GM21390 (cell line): ENCODE measurements around the gene KIRREL3.
A peak's percentile ranks its signal among the peaks of the same experiment; 100 is the strongest.

ENCODE experiments used
- ATAC-seq: cut with Tn5 transposase; IDR thresholded peaks from one replicate; pipeline ENCODE4 v1.9.1; 2021; ENCODE audit not compliant: unreplicated experiment

KIRREL3 gene

DNA sequence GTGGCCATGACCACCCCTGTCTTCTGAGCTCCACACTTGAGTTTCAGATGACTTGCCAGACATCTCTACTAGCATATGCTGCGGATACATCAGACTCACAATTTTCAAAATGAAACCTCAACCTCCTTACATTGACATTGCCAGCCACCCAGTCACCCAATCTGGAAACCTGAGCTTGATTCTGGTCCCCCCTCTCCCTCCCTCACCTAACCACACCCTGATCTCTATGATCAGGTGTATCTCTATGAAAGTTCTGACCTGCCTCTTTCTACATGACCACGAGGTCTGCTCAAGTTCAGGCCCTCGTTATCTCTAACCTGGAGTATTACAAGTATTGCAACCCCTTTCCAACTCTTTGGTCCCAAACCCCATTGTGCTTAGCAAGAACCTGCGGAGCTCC lies 254.1 kb downstream of the KIRREL3 start:
- ATAC-seq = no peak

DNA sequence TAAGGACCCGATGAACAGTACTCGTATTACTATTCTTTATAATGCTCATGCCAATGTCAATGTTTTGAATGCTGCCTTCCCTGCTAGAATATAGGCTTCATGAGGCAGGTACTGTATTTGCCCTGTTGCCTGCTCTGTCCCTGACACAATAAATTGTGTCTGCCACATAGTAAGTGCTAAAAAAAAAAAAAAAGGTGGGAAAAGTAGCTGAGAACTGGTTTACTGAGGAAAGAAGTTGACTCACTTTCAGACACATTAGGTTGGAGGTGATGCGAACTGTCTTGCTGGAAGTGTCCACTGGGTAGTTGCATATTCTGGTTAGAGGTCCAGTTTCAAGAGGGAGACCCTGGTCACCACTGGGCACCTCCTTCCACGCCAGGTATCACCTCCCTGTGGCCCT lies 255.9 kb downstream of the KIRREL3 start:
- no peak for ATAC-seq

DNA sequence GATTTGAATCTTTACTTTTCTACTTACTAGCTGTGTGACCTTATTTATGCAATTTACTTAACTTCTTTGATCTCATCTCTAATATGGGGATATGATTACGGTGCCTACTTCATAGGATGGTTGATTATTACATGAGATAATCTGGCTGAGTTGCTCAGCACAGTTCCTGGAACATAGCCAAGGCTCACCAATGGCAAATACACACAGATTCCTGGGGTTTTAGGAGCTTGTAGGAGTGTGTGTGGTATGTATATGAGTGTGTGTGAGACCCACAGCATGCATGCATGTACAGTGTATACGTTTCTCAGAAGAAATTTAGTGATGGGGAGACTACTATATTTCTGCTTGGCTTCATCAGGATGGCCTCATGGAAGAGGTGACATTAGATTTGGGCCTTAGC lies 256.9 kb downstream of the KIRREL3 start:
- no peak for ATAC-seq

DNA sequence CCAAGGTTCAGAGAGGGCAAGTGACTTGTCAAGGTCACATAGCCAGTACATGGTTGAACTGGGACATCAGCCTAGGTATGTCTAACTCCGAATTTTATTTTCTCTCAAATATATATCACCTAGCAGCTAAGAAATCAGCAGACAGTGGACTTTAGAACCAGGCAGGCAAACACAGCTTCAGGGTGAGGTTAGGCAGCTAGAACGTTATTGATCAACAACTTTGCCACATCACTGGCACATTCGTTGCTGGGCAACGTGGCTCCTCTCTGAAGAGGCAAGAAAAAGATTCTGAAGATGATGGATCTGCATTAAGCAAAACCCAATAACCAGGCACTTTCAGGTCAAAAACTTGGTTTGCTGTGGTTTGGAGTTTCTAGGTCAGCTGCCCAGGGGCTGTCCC lies 258.0 kb downstream of the KIRREL3 start:
- no peak for ATAC-seq

DNA sequence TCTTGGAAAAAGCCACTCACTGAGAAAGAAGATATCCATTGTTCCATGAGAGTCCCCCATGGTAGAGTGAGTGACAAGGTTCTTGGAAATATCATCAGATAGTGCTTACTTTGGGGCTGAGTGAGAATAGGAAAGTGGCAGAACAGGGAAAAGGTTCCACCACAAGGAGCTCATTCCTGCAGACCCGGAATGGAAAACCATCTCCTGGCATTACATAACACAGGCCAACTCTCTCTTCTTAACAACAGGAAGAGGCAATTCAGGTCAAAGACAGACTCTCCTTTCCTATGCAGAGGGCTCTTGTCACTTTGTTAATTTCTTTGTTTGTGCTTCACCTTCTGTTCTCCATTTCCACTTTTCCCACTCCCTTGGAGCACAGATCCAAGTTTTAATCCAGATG lies 259.7 kb downstream of the KIRREL3 start:
- ATAC-seq = no peak

DNA sequence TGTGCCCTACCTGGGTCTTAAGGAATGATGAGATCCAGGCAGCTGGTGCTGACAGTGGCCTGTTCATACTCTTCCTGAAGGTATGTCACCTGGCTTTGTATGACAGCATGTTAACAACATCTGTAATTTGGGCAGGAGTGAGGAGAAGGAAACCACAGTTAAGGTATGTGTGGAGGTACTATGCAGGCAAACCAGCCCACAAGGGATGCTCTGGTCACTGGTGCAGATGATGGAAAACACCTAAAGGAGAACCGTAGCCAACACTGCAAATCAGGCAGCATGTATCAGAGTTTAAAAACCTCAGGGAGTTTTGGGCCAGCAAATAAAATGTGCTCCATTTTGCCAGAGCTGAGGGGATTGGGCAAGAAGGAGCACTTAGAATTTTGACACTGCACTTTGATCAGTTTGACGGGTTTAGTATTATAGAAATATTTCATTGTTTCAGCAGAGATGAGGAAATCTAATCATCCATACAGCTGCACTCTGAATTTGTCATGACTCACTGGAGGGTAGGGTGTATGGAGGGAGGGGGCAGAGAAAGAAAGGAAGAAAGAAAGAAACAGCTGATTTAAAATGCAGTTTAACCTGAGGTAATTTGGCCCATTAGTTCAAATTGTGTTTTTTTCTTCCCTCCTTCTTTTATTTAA lies 260.9 kb downstream of the KIRREL3 start:
- no peak for ATAC-seq

DNA sequence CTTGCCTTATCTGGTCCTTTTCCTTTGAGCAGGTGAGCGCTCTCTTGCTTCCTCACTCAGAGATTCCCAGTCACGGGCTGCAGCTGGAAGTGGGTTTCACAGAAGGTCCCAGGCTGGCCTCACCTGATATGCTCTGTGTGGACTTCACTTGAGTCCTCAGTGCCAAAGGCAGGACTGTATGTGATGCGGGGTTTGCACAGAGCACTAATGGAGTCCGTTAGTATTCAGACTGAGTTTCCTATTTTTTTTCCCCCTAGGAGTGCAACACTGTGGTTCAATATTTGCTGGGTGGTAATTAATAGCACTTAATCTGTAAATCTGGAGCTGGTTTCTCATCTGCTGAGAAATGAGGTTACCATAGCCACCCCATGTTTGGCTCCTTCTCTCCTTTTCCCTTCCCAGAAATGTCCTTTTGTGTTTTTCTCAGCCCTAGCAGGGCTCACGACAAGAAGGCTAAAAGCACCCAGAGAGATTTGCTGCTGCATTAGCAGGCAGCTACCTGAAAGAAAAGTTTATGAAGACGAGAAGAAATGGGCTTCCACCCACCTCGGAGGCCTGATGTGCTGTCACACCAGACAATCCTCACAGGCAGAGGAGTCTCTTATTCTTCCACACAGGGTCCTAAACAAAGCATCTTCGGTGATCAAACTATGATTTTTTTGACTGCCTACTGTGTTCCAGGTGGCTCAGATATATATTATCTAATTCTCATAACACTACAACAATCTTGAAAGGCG lies 262.1 kb downstream of the KIRREL3 start:
- no peak for ATAC-seq

DNA sequence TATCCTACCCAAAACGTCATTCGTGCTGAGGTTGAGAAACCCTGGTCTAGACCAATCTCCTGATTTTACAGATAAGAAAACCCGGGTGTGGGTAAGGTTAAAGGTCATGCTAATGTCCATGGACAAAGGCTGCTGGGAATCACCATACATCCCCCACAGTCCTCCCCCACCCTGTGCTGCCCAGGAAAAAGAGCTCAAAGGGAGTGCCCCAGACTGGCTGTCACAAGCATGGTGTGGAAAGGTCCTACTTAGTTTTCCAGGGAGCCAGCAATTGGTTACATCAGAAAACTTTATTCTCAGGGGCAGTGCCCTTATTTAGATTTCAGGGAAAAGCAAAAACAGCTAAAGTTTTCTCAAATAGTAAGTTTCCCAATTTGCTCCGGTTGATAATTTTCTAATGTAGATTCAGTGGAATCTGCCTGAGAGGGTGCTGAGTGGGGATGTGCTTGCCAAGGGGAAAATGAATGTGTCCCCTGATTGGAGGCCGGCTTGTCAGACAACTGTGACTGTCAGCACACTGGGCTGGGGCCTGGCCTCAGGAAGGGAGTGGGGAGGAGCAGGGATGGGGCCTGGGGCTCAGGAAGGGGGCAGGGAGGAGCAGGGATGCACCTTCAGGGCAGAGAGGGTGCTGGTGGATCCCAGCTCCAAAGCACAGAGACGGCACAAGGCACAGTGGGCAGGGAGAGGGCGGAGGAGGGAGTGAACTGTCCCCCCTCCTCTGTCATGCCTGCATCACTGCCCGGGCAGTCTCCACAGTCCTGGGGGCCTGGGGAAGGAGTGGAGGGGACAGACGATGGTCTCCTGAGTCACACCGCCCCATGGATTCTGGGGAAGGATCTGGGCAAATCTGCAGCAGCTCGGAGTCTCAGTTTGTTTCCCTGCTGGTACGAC lies 263.6 kb downstream of the KIRREL3 start:
- ATAC-seq = no peak

DNA sequence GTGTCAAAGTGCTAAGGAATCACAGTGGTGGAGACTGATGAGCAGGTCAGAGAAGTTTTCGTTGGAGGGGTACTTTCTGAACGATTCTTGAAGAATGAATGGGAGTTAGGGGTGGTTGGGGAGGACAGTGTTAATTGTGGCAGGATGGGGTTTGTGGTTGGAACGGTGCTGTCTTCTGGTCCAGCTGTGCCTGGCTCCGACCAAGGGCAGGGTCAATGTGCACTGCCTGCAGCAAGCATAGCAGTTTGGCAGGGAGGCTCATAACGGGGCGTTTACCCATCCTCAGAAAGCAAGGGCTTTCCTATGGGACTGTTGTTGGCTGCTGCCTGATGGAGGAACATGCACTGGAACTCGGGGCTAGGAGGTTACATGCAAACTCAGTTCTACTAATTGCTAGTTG lies 265.8 kb downstream of the KIRREL3 start:
- ATAC-seq = no peak

DNA sequence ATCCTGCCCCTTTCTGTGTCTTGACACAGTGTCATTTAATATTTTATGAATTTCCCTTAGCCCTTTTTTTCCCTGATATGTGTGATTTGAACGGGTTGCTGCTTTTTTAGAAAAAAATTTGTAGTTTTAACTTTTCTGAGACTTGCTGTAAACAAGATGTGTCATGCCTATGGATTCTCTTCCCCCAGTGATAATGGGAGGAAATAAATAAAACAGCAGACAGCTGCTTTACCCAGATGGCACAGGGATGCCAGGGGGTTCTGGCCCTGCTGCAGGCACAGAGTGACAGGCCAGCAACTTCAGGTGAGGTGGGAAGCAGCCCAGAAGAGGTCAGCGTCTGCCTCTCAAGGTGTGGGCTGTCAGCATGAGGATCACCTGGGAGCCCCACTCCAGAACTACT lies 266.9 kb downstream of the KIRREL3 start:
- ATAC-seq = no peak

DNA sequence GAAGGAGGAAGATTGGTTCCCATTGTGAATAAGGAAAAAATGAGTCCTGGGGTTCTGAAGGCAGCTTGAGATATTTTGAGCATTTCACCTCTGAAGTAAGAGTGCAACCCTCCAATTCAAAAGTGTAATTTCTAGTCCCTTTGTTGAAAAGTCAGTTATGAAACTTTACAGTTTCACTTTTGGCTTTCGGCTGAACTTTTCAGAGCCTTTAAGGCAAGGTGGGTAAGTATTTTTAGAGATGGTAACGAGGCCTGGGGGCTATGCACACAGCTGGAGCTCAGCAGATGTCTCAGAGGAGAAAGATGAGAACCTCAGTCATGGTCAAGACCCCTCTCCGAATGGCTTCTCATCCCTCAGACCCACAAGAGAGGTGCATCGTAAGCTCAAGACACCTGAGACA lies 267.6 kb downstream of the KIRREL3 start:
- peak; percentile 86 for ATAC-seq

DNA sequence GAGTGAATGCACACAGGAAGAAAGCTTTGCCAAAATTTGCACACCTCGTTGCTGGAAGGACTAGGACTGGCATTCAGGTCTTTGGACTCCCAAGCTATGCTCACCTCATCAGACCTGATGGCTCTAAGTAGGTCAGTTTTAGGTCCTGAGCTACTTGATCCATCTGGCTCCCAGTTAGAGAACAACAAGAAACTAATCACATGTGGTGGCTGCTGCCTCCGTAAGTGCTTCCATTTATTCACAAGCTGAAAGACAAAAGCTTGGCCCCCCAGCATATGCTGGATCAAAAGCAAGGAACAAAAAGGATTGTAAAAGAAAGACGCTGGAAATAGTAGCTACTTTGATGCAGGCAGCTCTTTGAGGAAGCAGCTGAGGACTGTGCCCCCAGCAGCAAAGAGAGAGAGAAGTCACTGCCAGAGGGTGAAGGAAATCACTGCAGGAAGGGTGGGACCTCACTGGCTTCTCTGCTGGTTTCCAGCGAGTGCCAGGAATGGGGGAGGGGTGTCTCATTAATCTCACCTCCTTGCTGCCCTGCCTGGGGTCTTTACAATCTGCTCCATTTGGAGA lies 268.9 kb downstream of the KIRREL3 start:
- ATAC-seq = no peak

DNA sequence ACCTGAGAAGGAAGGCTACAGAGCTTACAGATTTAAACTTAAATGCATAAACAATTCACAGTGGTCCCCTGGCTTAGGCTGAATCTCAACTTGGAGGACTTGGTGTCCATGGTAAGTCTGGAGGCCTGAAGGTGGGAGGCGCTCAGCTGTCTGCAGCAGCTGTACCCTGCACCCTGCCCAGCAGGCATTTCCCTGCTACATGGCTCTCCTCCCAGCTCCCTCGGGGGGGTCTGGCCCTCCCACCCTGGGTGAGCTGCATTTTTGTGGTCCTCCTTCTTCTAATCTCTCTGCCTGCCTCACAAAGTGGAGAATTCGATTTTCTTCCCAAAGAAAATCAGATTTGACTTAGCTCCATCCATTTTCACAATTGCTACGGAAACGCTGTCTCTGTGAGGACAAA lies 273.2 kb downstream of the KIRREL3 start:
- ATAC-seq = no peak

DNA sequence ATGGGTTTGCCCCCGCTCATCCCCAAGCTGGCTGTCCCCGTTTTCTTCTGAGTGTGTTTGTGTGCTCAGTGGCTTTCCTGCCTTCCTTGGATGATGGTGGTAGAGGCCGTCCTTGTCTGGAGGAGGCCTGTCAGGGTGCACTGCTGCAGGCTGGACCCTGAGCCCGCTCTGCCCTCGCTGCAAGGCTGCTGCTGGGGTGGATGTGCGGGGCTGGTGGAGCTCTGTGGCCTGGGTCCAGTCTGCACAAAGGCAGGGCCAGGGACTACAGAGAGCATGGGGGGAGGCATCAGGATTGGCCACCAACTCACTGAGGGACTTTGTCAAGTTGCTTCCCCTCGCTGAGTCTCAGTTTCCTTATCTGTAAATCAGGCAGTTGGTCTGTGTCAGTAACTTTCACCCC lies 275.0 kb downstream of the KIRREL3 start:
- ATAC-seq = no peak

DNA sequence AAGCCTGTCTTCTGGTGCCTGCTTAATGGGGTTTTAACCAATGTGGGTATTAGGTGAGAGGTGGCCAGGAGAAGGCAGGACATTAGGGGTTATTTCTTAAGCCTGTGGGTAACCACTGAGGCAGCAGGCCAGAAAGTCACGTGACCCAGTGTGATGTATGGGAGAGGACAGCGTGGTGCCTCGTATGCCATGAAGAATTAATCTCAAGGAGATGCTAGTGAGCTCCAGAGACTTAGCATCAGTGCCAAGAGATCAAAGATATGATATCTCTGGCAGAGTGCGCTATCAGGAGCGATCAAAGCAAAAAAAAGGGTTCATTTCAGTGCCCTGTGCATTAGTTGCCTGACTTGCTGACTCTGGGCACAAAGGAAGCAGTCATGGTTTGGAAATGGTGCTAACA lies 275.5 kb downstream of the KIRREL3 start:
- no peak for ATAC-seq

DNA sequence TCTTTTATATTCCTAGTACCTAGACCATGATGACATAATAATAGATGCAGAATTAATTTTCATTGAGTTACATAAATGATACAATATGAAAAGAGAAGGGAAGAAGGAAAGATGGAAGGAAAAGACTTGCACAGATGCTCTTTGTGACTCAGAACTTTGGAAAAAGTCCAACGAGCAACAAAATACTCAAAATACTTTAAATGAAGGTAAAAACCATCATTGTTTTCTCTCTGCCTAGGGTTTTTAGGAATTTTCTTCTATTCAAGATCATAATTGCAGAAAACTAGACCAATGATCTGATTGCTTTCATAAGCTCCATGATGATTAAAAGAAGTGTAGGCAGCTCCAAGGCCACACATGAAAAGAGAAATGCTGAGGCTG lies 276.9 kb downstream of the KIRREL3 start:
- ATAC-seq = no peak

DNA sequence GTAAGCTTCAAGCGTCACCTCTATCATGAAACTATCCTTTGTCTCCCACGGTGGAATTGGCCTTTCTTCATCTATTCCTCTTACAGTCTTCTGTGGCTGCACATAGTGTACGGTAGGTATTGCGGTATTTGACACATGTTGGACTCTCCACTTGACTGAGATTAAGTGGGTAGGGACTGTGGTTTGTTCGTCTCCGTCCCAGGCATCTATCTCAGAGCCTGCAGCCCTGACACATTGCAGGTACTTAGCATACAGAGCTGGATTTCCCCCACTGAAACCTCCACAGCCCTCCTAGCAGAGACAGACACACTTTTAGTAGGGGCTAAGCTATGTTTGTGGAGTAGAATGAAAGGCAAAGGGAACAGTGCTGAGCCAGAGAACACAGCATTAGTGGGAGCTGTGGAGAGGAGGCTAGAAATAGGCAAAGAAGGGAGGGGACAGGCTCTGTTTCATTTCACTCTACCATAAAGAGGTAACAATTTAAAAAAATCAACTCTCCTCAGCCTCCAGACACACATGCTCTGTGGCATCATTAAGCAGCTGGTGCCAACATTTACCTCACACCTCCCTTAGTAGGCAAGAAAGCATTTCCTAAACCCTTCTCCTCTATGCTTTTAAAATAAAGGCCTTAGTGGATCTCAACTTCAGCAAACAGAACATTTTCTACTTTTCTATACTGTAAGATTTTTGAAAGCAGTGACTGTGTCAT lies 277.5 kb downstream of the KIRREL3 start:
- ATAC-seq = no peak

DNA sequence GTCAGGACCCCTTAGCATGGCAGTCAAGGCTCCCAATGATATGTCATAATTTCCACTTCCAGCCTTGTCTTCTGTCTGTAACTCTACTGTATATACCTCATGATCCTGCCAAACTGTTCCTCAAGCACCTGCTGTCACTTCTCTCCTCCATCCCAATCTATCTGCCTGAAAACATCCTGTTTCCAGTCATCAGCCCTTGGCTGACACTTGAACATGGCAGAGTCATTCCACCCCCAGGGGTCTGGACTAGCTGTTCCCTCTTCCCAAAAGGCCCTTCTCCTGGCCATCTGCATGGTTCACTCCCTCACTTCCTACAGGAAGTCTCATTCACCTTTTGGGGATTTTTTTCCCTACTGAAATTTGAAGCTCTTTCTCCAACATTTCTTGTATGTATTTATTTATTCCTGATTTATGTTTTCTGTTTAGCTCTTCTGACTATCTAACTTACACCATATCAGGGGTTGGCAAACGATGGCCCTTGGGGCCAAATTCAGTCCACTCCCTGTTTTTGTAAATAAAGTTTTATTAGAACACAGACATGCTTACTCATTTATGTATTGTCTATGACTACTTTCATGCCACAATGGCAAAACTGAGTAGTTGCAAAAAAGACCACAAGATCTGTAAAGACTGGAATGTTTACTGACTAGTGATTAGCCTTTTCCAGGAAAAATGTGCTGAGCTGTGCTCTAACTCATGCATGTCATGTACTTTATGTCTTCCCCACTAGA lies 278.4 kb downstream of the KIRREL3 start:
- ATAC-seq = no peak

DNA sequence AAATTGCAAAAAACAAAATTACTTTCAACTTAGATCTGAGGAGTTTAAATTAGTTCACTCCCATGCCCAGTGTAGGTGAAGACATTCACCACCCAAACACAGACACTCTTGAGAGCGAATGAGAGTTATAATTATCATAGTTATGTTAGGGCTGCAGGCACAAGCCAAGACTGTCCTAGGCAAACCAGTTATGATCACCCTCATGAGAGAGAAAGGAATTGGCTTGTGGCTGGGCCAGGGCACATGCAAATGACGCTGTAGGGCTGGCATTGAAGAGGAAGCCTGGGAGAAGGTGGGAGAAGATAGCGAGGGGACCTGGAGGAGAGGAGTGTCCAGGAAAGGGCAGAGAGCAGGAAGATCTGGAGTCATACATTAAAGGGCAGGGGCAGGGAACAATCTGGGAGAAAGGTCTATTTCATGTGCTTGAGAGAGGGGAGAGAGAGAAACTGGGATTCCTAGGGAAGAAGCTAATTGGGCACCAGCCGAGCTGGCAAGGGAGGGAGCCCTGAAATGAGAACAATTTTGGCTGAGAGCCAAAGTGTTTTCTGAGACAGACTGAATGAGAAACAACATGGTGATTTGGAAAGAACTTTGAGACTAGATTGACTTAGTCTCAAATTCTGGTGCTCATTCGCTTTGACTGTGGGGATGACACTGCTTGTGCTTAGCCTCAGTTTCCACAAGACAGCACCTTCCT lies 279.9 kb downstream of the KIRREL3 start:
- ATAC-seq = no peak

DNA sequence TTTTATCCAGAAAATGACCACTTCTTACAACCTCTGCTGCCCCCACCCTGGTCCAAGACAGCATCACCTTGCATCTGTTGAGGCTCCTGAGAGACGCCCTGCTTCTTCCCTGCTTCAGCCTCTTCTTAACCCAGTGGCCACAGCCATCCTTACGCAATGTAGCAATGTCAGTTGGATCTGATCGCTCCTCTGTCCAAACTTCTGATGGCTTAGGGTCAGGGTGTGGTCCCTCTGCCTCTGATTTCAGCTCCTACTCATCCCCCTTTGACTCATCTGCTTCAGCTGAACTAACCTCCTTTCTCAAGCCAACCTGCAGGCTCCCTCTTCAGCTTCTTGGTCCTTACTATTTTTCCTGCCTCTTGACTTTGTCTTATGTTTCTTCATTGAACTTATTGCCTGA lies 280.8 kb downstream of the KIRREL3 start:
- no peak for ATAC-seq
